IPS-11a (cell line): ENCODE data around the gene SEMA6B.
"Not testable (repeated sequence)": the region's sequence is repeated elsewhere in the genome, so short reads cannot be mapped to it uniquely, and the experiment has no call there.

Experiments used
- H3K4me3 ChIP-seq: one replicate; pipeline ENCODE4 v1.5.1; 2013; ENCODE audit warnings: low read depth, low read length, control low read depth

SEMA6B gene

GRCh38 chr19:4533334-4533733, 26.1 kb downstream of the SEMA6B start:
- H3K4me3 ChIP-seq = no peak overlapping the region

DNA sequence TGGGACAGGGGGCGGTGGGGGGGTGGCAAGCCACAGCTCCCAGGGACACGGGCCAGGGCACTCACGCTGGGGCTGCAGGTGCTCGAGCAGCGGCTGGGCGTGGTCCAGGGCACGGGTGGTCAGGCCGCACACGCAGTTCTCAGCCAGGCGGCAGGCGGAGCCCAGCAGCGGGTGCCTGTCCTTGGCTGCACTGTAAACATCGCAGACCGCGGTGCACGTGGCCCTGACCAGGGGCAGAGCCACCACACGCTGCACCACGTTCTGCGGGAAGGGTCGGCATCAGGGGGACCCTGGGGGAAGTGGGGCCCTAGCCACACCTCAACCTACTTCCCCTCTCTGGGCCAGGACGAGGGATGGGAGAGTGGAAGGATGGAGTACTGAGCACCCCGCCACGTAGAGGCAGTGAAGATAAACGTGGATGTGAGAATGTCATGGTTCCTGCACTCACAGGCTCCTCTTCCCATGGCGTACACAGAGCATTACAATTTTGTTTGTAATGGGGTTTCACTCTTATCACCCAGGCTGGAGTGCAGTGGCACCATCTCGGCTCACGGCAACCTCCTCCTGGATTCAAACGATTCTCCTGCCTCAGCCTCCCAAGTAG, 27.8 kb downstream of the SEMA6B start:
- H3K4me3 ChIP-seq = no peak overlapping the region

- H3K4me3 ChIP-seq = no peak overlapping the region
Observed at GRCh38 chr19:4529924-4530522, 29.5 kb downstream of the SEMA6B start.

GRCh38 chr19:4528843-4529242, 30.6 kb downstream of the SEMA6B start:
- no peak overlapping the region for H3K4me3 ChIP-seq

GRCh38 chr19:4527377-4527776, 32.1 kb downstream of the SEMA6B start:
- not testable (repeated sequence) for H3K4me3 ChIP-seq

DNA sequence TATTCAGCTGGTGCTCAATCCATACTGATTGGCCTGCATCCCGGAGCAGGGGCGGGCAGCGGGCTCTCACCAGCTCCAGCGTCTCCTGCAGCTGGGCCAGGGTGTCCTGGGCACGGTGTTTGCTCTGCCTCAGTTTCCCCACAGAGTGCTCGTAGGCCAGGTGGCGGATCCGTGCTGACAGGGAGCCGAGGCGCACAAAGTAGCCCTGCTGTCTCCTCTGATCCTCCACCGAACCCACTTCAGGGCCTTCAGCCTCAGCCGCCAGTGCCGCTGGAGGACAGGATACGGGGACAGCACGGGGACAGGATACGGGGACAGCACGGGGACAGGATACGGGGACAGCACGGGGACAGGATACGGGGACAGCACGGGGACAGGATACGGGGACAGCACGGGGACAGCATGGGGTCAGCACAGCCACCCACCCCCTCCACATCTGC, 33.9 kb downstream of the SEMA6B start:
- no peak overlapping the region for H3K4me3 ChIP-seq

DNA sequence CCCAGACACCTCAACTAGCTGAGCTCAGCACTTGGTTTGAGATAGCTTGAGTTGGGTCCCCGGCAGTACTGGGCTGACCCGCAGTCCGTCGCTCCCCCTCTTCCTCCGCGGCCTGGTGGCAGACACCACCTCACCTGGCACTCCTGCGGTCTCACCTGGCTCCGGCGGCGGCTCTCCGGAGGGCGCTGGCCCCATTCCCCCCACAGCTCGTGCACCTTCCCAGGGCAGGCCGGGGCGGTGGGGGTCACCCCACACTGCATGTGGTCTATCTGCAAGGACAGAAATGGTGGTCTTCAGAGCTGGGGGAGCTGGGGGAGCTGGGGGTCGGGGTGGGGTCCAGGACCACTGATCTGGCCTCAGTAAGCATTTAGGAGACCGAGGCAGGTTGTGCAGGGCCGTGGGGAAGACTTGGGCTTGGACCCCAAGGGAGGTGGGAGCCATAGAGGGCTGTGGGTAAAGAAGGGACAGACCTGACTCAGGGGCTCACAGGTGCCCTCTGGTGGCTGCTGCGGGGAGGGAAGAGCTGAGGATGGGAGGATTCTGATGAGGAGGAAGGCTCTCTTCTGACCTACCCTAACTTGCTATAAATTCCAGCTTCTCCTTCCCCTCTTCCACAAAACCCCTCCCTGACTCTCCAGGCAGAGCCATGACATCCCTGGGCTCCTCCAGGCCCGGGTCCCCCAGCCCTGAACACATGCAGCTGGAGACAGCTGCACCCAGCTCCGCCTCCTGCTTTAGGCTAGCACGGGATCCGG, 34.5 kb downstream of the SEMA6B start:
- no peak overlapping the region for H3K4me3 ChIP-seq

GRCh38 chr19:4523306-4524110, 36.0 kb downstream of the SEMA6B start:
- H3K4me3 ChIP-seq = no peak overlapping the region

DNA sequence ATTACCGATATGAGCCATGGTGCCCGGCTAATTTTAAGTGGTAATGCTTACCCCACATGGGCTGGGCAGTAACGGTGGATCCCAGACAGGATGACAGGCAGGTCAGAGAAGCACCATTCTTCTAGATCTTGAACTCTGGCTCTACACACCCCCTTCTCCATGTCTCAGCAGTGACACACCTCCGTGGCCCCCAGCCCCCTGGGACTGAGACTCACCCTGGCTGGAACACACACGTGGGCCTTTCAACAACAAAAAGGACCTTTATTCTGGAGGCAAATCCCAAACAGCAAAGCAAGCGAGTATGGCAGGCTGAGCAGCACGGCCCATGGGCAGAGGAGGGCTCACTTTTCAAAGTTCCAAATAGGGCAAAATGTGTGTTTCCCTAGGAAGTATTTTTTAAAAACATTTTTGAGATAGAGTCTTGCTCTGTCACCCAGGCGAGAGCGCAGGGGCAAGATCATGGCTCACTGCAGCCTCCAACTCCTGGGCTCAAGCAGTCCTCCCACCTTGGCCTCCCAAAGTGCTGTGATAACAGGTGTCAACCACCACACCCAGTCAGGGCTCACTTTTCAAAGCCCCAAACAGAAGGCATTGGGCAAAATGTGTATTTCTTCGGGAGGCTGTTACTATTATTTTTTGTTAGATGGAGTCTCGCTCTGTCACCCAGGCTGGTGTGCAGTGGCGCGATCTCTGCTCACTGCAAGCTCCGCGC, 37.0 kb downstream of the SEMA6B start:
- no peak overlapping the region for H3K4me3 ChIP-seq

DNA sequence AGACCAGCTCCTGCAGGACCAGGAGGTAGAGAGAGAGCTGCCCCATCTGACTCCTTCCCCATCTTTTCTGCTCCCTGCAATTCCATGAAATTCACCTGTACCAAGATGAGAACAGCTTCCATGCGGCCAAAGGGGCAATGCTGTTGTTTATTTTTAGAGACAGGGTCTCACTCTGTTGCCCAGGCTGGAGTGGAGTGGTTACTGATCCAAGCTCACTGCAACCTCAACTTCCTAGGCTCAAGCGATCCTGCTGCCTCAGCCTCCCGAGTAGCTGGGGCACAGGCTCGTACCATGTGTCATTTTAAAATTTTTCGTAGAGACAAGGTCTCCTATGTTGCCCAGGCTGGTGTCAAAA, 37.6 kb downstream of the SEMA6B start:
- H3K4me3 ChIP-seq = no peak overlapping the region

DNA sequence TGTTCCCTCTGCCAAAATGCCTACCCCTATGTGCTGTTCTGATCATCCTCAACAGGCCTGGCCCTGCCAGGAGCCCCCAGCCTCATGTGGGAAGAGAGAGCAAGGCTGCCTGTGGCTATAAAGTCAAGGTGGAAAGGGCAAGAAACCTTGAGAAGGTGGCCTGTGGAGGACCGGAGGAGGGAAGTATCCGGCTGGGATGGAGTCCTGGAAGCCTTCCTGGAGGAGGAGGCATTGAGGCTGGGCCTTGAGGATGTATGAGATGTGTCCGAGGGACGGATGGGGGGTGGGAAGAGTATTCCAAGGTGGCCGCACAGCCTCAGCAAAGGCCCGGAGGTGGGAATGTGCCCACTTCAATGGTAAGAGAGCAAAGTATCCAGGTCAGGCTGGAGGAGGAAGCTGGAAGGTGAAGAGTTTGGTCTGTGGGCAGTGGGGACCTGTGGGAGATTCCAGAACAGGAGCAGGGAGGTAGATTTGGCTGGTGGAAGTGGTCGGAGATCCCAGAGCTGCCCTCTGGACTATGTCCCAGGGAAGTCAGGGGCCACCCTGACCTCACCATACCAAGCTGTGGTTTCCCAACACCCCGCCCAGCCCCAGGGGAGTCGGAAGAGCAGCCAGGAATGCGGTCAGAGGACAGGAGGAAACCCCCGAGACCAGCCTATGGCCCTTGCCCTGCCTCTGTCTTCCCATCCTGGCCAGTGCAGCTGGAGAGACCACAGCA, 38.2 kb downstream of the SEMA6B start:
- no peak overlapping the region for H3K4me3 ChIP-seq

DNA sequence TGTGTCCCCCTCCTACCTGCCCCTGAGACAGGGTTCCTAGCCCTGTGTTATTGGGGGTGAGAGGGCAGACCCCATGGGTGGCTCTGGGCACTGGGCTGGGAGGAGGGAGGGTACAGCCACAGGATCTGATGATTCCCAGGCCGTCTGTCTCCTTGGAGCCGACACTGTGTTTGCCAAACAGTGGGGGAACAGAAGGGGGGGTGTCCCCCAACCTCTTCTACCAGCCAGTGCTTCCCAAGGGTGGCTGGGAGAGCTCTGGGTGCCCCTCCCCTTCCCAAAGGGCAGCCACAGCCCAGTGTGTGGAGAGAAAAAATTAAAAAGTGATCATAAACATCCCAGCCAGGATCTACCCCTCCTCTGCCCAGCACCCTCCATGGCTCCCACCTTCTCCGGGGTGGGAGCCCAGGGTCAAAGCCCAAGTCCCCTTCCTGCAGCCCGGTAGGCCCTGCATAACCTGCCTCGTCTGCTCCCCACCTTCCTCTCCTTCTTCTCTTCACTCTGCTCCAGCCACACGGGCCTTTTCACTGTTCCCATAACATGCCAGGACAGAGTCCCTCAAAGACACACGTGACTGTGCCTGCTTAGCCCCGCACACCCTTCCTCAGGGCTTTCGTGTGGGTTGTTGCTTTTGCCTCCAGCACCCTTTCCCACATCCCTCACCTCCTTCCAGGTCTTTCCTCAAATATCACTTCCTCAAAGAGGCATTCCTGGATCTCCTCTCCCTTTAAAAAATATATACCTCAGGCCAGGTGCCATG, 39.8 kb downstream of the SEMA6B start:
- no peak overlapping the region for H3K4me3 ChIP-seq

- no peak overlapping the region for H3K4me3 ChIP-seq
Observed at GRCh38 chr19:4519172-4519496, 40.4 kb downstream of the SEMA6B start.

- no peak within 1 kb of the TSS for H3K4me3 ChIP-seq
Observed at GRCh38 chr19:4518345-4519171, 40.9 kb downstream of the SEMA6B start, which contains the start of gene PLIN4. TSS of gene PLIN4 (minus strand) at chr19:4518486. CDS start at chr19:4518272, 214 bp downstream.

- no peak overlapping the region for H3K4me3 ChIP-seq
Observed at GRCh38 chr19:4517451-4518057, 41.9 kb downstream of the SEMA6B start.

DNA sequence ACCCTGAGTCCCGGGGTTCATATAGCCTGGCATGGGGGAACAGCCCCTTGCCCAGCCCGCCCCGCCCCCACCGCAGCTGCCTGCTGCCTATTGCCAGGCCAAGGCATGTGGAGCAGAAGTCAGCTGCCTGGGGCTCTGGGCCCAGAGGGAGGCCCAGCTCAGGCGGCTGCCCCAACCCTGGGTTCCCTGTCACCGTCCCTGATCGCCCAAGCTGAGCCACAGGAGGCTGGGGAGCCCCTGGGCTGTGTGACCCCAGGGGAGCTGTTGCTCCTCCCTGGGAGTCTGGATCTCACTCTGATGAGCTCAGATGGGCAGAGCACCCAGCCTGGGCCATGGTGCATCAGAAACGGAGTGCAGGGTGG, 42.6 kb downstream of the SEMA6B start:
- H3K4me3 ChIP-seq = no peak overlapping the region

GRCh38 chr19:4516199-4516938, 43.1 kb downstream of the SEMA6B start:
- H3K4me3 ChIP-seq = no peak overlapping the region

DNA sequence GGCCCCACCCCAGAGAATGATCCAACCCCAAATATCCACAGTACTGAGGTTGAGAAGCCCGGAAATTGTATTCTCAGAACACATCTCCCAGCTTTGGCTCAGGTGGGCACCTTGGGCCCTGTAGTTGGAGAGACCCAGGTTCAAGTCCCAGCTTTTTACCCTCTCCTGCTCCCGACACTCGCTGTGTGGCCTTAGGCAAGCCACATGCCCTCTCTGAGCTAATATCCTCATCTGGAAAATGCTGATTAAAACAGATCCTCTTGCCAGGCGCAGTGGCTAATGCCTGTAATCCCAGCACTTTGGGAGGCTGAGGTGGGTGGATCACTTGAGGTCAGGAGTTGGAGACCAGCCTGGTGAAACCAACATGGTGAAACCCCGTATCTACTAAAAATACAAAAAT, 43.8 kb downstream of the SEMA6B start:
- no peak overlapping the region for H3K4me3 ChIP-seq
